ENCODE results near the gene ZFR2.

ZFR2 gene

DNA sequence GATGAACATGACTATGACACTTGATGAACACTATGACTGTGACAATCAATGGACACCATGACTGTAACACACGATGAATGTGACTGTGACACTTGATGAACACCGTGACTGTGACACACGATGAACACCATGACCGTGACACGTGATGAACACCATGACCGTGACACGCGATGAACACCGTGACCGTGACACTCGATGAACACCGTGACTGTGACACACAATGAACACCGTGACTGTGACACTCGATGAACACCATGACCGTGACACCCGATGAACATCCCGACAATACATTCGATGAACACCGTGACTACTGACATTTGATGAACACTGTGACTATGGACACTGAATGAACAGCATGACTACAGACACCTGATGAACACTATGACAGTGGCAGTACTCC lies 30.9 kb downstream of the ZFR2 start:
- no peak for DNase-seq (ENCODE audit: low spot score)
- in situ Hi-C loops (cut with MboI; ENCODE audit: low sequenced_read_pairs, unreplicated experiment) = no loop called here
- TF ChIP-seq, protein P1, sequence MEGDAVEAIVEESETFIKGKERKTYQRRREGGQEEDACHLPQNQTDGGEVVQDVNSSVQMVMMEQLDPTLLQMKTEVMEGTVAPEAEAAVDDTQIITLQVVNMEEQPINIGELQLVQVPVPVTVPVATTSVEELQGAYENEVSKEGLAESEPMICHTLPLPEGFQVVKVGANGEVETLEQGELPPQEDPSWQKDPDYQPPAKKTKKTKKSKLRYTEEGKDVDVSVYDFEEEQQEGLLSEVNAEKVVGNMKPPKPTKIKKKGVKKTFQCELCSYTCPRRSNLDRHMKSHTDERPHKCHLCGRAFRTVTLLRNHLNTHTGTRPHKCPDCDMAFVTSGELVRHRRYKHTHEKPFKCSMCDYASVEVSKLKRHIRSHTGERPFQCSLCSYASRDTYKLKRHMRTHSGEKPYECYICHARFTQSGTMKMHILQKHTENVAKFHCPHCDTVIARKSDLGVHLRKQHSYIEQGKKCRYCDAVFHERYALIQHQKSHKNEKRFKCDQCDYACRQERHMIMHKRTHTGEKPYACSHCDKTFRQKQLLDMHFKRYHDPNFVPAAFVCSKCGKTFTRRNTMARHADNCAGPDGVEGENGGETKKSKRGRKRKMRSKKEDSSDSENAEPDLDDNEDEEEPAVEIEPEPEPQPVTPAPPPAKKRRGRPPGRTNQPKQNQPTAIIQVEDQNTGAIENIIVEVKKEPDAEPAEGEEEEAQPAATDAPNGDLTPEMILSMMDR (IDR thresholded peaks at IDR 0.05; ENCODE audit: borderline replicate concordance, control extremely low read depth, extremely low read depth, insufficient read depth, missing control alignments) = no peak

DNA sequence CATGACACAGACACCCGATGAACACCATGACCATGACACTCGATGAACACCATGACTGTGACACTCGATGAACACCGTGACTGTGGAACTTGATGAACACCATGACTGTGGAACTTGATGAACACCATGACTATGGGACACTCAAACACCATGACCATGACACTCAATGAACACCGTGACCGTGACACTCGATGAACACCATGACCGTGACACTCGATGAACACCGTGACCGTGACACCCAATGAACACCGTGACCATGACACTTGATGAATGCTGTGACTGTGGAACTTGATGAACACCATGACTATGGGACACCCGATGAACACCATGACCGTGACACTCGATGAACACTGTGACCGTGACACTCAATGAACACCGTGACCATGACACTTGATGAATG lies 31.5 kb downstream of the ZFR2 start:
- TF ChIP-seq, protein P1 (IDR thresholded peaks at IDR 0.05; ENCODE audit: borderline replicate concordance, control extremely low read depth, extremely low read depth, insufficient read depth, missing control alignments) = no peak
- no peak for DNase-seq (ENCODE audit: low spot score)
- in situ Hi-C loops (cut with MboI; ENCODE audit: low sequenced_read_pairs, unreplicated experiment) = no loop called here

DNA sequence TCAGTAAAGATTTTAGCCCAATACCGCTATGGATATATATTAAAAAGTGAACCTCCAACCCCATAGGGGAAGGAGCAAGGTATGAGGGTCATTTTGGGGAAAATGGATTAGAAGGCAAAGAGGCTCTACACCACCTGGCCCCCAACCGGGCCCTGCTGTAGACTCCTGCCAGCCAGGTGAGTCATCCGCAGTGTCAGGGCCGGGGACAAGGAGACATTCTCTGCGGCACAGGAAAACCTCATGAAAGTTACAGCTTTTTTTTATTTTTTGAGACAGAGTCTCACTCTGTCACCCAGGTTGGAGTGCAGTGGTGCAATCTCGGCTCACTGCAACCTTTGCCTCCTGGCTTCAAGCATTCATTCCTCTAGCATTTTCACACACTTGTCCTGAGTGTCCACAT lies 32.0 kb downstream of the ZFR2 start:
- in situ Hi-C loops (cut with MboI; ENCODE audit: low sequenced_read_pairs, unreplicated experiment) = no loop called here
- TF ChIP-seq, protein P1 (IDR thresholded peaks at IDR 0.05; ENCODE audit: borderline replicate concordance, control extremely low read depth, extremely low read depth, insufficient read depth, missing control alignments) = no peak
- no peak for DNase-seq (ENCODE audit: low spot score)

DNA sequence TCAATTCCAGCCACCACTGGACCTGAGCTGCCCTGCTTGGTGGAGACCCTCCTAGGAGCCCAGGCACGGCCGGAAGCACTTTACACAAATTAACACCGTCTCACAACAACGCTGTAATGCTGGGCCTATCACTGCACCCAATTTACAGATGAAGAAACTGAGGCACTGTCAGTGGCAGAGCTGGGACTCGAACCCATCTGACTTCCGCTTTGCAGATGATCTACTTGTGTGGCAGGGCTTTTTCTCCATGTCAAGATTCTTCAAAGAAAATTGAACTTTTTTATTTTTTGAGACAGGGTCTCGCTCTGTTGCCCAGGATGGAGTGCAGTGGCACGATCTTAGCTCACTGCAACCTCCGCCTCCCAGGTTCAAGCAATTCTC lies 33.8 kb downstream of the ZFR2 start:
- TF ChIP-seq, protein P1 (IDR thresholded peaks at IDR 0.05; ENCODE audit: borderline replicate concordance, control extremely low read depth, extremely low read depth, insufficient read depth, missing control alignments) = no peak
- in situ Hi-C loops (cut with MboI; ENCODE audit: low sequenced_read_pairs, unreplicated experiment) = no loop called here
- no peak for DNase-seq (ENCODE audit: low spot score)

DNA sequence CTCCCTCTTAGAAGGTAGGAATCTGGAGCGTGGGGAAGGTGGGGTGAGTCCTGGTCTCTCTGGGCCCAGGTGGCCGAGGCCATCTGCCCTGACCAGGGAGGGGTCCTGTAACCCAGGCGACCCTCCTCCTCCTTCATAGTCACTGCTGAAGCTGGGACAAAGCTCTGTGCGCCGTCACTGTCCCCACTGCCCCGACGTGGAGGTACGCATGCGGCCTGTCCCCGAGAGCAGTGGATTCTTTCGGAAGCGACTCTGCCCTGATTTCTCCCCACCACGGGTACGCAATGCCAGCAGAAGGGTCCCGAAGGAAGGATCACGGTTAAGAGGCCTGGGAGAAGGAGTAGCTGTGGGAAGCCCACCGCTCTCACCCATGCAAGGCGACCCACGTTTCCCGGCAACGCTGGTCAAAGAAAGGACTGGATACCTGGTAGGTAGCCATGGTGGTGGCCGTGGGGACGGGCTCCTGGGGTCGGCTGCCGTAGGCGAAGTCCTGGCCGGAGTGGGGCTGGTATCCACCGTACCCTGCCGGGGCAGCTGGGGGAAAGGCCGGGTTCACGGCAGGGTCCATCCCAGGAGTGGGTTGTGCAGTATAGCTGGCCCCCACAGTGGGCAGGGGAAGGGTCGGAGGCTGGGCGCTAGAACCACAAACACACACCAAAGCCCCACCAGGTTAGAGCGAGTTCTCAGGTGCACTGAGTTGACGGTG lies 34.3 kb downstream of the ZFR2 start:
- DNase-seq (ENCODE audit: low spot score) = no peak
- TF ChIP-seq, protein P1 (IDR thresholded peaks at IDR 0.05; ENCODE audit: borderline replicate concordance, control extremely low read depth, extremely low read depth, insufficient read depth, missing control alignments) = no peak
- in situ Hi-C loops (cut with MboI; ENCODE audit: low sequenced_read_pairs, unreplicated experiment) = no loop called here

DNA sequence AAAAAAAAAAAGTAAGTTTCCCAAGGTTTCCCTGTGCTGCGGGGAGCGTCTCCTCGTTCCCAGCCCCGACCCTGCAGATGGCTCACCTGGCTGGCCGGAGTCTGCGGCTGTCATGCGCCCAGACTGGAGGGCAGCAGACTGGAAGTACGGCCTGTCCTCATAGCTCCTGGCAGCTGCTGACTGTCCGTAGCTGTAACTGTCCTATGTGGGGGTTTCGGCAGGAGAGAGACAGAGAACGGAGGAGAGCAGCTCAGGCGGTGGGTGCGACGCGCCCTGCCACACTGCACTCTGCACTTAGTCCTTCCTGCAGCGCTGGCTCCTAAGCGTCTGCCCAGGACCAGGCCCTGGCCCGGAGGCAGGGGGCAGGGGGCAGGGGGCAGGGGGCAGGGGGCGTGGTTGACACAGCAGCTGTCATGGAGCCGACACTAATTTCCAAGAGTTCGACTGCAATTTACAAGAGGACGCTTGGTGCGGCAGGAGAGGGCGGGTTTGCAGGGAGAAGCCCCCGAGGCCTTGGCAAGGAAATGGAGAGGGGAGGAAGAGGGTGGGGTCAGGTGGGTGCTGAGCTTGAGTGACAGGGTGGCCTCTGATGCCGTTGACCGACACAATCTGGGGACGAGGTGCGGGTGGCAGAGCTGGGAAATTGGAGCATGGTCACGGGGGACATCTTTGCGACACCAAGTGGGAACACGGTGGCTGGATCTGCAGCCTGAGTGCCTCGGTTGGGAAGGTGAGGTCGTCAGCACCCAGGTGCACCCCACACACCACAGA lies 35.1 kb downstream of the ZFR2 start:
- TF ChIP-seq, protein P1 (IDR thresholded peaks at IDR 0.05; ENCODE audit: borderline replicate concordance, control extremely low read depth, extremely low read depth, insufficient read depth, missing control alignments) = no peak
- in situ Hi-C loops (cut with MboI; ENCODE audit: low sequenced_read_pairs, unreplicated experiment) = no loop called here
- DNase-seq (ENCODE audit: low spot score) = no peak
